OCI-LY7 (cell line): Measurements from ENCODE around the gene CMPK1. TPM values are rescaled to one million over a fixed set of nuclear protein-coding genes. Genes with fewer than 3 reads are reported as not detected.

Source experiments
- BruUV-seq: library from RNA; stranded (reverse); fragments of 400-500 nt; replicated peaks from 2 replicates; lab custom pipeline; 2021; lab: Mats Ljungman, UMichigan
- CTCF ChIA-PET: fragments of 300-600 bp; sonication (Branson Sonifier 250); formaldehyde crosslinking; loops from one replicate; lab custom pipeline; 2022; ENCODE audit warnings: antibody characterized with exemption; ENCODE audit not compliant: unreplicated experiment; lab: Charles Lee
- POLR2A ChIA-PET: fragments of 300-600 bp; sonication (Branson Sonifier 250); formaldehyde crosslinking; loops from one replicate; lab custom pipeline; 2022; ENCODE audit warnings: antibody characterized with exemption; lab: Charles Lee
- DNase-seq: peaks from one replicate; pipeline ENCODE4 v3.0.0-alpha.2; 2015; ENCODE audit warnings: low spot score
- H2AFZ ChIP-seq: fragments of 200-600 bp; sonication (generic), shearing (Covaris generic); 2 replicates; pipeline ENCODE4 v1.6.1; 2014; ENCODE audit warnings: mild to moderate bottlenecking, antibody characterized with exemption, low read length, moderate library complexity
- H3K27ac ChIP-seq: fragments of 200-600 bp; sonication (generic); 2 replicates; pipeline ENCODE4 v1.5.1; 2014; ENCODE audit warnings: mixed run types, low read depth, mild to moderate bottlenecking, moderate library complexity, low read length, inconsistent platforms; ENCODE audit not compliant: poor library complexity, severe bottlenecking
- H3K36me3 ChIP-seq: fragments of 200-600 bp; sonication (generic); 2 replicates; pipeline ENCODE4 v1.6.1; 2014; ENCODE audit warnings: mild to moderate bottlenecking, antibody characterized with exemption, low read length, moderate library complexity, mixed read lengths; ENCODE audit not compliant: insufficient read depth
- H3K4me1 ChIP-seq: fragments of 200-600 bp; sonication (generic); 2 replicates; pipeline ENCODE4 v1.5.1; 2014; ENCODE audit warnings: mild to moderate bottlenecking, low read length; ENCODE audit not compliant: insufficient read depth, poor library complexity, severe bottlenecking
- H3K4me2 ChIP-seq: fragments of 200-600 bp; sonication (generic); 2 replicates; pipeline ENCODE4 v1.6.1; 2014; ENCODE audit warnings: mild to moderate bottlenecking, low read length
- H3K4me3 ChIP-seq: fragments of 200-600 bp; sonication (generic); 2 replicates; pipeline ENCODE4 v1.5.1; 2014; ENCODE audit warnings: mild to moderate bottlenecking, low read depth, low read length; ENCODE audit not compliant: poor library complexity, severe bottlenecking
- H3K79me2 ChIP-seq: fragments of 200-600 bp; sonication (generic); 2 replicates; pipeline ENCODE4 v1.6.1; 2016; ENCODE audit warnings: low read depth, mild to moderate bottlenecking, low read length, moderate library complexity, mixed read lengths; ENCODE audit not compliant: insufficient read depth
- H3K9me2 ChIP-seq: fragments of 200-600 bp; sonication (generic); 2 replicates; pipeline ENCODE4 v1.6.1; 2016; ENCODE audit warnings: mild to moderate bottlenecking, low read length, mixed read lengths; ENCODE audit not compliant: insufficient read depth
- H3K9me3 ChIP-seq: fragments of 200-600 bp; sonication (generic); 2 replicates; pipeline ENCODE4 v1.6.1; 2014; ENCODE audit warnings: mild to moderate bottlenecking, mixed run types, low read length, mixed read lengths
- H4K20me1 ChIP-seq: fragments of 200-600 bp; sonication (generic); 2 replicates; pipeline ENCODE4 v1.6.1; 2014; ENCODE audit warnings: mild to moderate bottlenecking, antibody characterized with exemption, low read length, moderate library complexity, mixed read lengths; ENCODE audit not compliant: insufficient read depth
- EZH2phosphoT487 ChIP-seq: fragments of 200-600 bp; sonication (generic); IDR thresholded peaks from 2 replicates; pipeline ENCODE4 v1.6.1; 2018; ENCODE audit warnings: low read depth, borderline replicate concordance, mild to moderate bottlenecking, mixed run types, antibody characterized with exemption, low read length, moderate library complexity, mixed read lengths
- intact Hi-C: fragments of 100-400 bp; cut with micrococcal nuclease; formaldehyde crosslinking; loops from one replicate; pipeline ENCODE4 v1.10.0; 2022; ENCODE audit not compliant: unreplicated experiment
- total RNA-seq, 2 experiments: library from RNA; depleted of rRNA in 1 of 2; stranded (reverse); fragments of >200 nt in 1 of 2; shearing (Covaris generic) in 1 of 2; gene quantifications; 2 replicates each; pipeline ENCODE4 v1.2.3, GENCODE V29; 2014 to 2022
- TF ChIP-seq, protein P1 (sequence below): fragments of 200-600 bp; sonication (generic); conservative IDR thresholded peaks from 2 replicates; pipeline ENCODE4 v1.5.1; 2014; ENCODE audit warnings: mild to moderate bottlenecking, antibody characterized with exemption, low read length, moderate library complexity, mixed read lengths

The CMPK1 gene
- total RNA-seq, 2 experiments from 2014 or later: 59.2 to 85.8 TPM

DNA sequence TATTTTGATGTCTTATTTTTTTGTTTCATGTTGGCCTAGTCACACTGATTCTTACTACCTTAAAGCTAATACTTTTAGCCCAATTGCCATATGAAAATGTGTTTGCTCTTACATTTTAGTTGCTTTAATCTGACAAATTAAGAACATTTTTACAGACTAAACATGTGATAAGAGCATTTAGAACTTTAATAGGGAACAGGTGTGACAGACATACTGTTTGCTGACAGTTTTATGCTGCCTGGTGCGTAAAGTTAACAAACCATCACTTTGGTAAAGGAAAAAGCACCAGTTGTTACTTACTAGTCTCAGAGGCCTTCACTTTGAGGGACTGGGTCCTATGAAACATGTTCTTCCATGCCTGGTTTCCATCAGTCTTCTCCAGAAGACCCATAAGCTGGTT is 14.7 kb downstream of the CMPK1 start:
- BruUV-seq: no TSS peak
- H3K4me3 ChIP-seq: no peak overlapping the region

DNA sequence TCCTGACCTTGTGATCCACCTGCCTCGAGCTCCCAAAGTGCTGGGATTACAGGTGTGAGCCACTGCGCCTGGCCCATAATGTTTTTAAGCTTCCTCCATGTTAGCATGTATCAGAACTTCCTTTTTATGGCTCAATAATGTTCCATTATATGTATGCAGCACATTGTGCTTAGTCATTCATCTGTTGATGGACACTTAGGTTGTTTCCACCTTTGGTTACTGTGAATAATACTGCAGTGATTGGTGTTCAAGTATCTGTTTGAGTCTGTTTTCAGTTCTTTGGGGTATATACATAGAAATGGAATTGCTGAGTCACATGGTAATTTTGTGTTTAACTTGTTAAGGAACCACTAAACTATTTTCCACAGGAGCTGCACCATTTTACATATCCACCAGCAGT is 17.7 kb downstream of the CMPK1 start:
- no peak for TF ChIP-seq EZH2phosphoT487
- TF ChIP-seq, protein P1, sequence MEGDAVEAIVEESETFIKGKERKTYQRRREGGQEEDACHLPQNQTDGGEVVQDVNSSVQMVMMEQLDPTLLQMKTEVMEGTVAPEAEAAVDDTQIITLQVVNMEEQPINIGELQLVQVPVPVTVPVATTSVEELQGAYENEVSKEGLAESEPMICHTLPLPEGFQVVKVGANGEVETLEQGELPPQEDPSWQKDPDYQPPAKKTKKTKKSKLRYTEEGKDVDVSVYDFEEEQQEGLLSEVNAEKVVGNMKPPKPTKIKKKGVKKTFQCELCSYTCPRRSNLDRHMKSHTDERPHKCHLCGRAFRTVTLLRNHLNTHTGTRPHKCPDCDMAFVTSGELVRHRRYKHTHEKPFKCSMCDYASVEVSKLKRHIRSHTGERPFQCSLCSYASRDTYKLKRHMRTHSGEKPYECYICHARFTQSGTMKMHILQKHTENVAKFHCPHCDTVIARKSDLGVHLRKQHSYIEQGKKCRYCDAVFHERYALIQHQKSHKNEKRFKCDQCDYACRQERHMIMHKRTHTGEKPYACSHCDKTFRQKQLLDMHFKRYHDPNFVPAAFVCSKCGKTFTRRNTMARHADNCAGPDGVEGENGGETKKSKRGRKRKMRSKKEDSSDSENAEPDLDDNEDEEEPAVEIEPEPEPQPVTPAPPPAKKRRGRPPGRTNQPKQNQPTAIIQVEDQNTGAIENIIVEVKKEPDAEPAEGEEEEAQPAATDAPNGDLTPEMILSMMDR: no peak
- POLR2A ChIA-PET: interaction anchor here (0.7 to 1.0 kb wide), 2 partner anchors 11 to 687 kb away, joined by 3 to 11 read pairs; no protein-coding TSS in a partner anchor
- no peak for DNase-seq
- H4K20me1 ChIP-seq: no peaks in the 10 kb centered on the region
- no peak overlapping the region for H3K4me2 ChIP-seq
- H3K27ac ChIP-seq: no peak overlapping the region
- H2AFZ ChIP-seq: no peak overlapping the region
- no peaks in the 10 kb centered on the region for H3K9me3 ChIP-seq
- H3K79me2 ChIP-seq: peaks cover 4% of the 10 kb centered on the region
- H3K9me2 ChIP-seq: no peaks in the 10 kb centered on the region
- H3K4me1 ChIP-seq: no peaks in the 10 kb centered on the region
- CTCF ChIA-PET: no interaction called here
- no peak overlapping the region for H3K4me3 ChIP-seq
- BruUV-seq: no TSS peak
- intact Hi-C loops: no loop called here
- peaks cover 11% of the 10 kb centered on the region for H3K36me3 ChIP-seq

More for the DNA sequence above, 14.7 kb downstream of the CMPK1 start:
- intact Hi-C loops: no loop called here
- TF ChIP-seq, protein P1: no peak
- TF ChIP-seq EZH2phosphoT487: no peak
- Histone ChIP-seq H2AFZ (no peak overlapping the region), H3K36me3 (peaks cover 26% of the 10 kb centered on the region), H3K27ac (no peak overlapping the region), H3K4me2 (no peak overlapping the region), H3K4me1 (no peaks in the 10 kb centered on the region), H4K20me1 (no peaks in the 10 kb centered on the region), H3K9me2 (no peaks in the 10 kb centered on the region), H3K9me3 (no peaks in the 10 kb centered on the region), H3K79me2 (peaks cover 4% of the 10 kb centered on the region)
- ChIA-PET POLR2A (no interaction called here), CTCF (no interaction called here)
- no peak for DNase-seq

DNA sequence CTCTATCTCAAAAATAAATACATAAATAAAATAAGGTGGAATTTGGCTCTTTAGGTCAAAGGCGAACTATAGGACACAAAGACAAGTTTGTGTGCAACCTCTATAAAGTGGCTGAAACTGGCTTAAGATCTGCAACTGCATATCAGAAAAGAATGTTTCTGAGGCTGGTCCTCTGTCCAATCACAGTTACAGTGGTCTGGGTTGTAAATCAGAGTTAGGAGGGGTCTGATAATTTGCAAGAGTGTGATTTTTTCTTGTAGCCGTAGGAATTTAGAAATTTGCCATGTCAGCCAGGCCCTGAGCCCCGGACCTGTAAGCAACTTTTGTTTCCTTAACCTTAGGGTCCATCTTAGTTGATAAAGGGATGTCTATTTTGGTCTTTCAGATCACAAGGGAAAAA is 27.8 kb downstream of the CMPK1 start:
- H3K4me2 ChIP-seq: no peak overlapping the region
- intact Hi-C loops: no loop called here
- H4K20me1 ChIP-seq: no peaks in the 10 kb centered on the region; the same call in 1 of the 2 replicates
- peaks cover 4% of the 10 kb centered on the region; the same call in 1 of the 2 replicates for H3K9me3 ChIP-seq
- CTCF ChIA-PET: no interaction called here
- no TSS peak for BruUV-seq
- no peak for TF ChIP-seq EZH2phosphoT487
- TF ChIP-seq, protein P1: no peak
- no peaks in the 10 kb centered on the region for H3K4me1 ChIP-seq
- H2AFZ ChIP-seq: no peak overlapping the region
- peaks cover 10% of the 10 kb centered on the region; the same call in 1 of the 2 replicates for H3K36me3 ChIP-seq
- H3K79me2 ChIP-seq: peaks cover 24% of the 10 kb centered on the region; the same call in 1 of the 2 replicates
- no peak overlapping the region for H3K4me3 ChIP-seq
- no peaks in the 10 kb centered on the region for H3K9me2 ChIP-seq
- DNase-seq: no peak
- POLR2A ChIA-PET: interaction anchor here (0.6 kb wide), 1 partner anchor 980 kb away, joined by 3 read pairs; no protein-coding TSS in a partner anchor
- H3K27ac ChIP-seq: no peak overlapping the region
